Pancreas (tissue), 10 donors: ENCODE data around the gene MEG3. TPM values are rescaled to one million over a fixed set of nuclear protein-coding genes. Genes with fewer than 3 reads are reported as not detected.

Source experiments
- ATAC-seq, 4 donors: fragments of 200-7000 bp; cut with Tn5 transposase; one replicate each; pipeline versions ENCODE4 v1.8.0 to v1.9.1; 2020; ENCODE audit warnings: mild to moderate bottlenecking in 4 of 4, moderate library complexity in 4 of 4
- DNase-seq, 6 donors: peaks; one replicate each; pipeline ENCODE4 v3.0.0-alpha.2; 2020
- FAIRE-seq: peaks from 2 replicates; lab custom pipeline; 2012; peaks lifted over from hg19 to GRCh38; lab: Jason Lieb, UNC
- H3K27ac ChIP-seq, 4 donors: fragments of 200-600 bp; sonication (generic); 1 replicate in 3 of 4; 2 replicates in 1 of 4; pipeline versions ENCODE4 v1.5.0 to v1.8.0; 2020
- H3K27me3 ChIP-seq, 4 donors: fragments of 200-600 bp; one replicate each; pipeline ENCODE4 v1.8.0; 2021
- H3K36me3 ChIP-seq, 3 donors: fragments of 200-600 bp; sonication (generic) in 1 of 3; one replicate each; pipeline versions ENCODE4 v1.5.0 to v1.8.0; 2020 to 2021
- H3K4me1 ChIP-seq, 3 donors: fragments of 200-600 bp; one replicate each; pipeline ENCODE4 v1.8.0; 2021
- H3K4me3 ChIP-seq, 4 donors: fragments of 200-600 bp; sonication (generic) in 2 of 4; one replicate each; pipeline versions ENCODE4 v1.5.0 to v1.8.0; 2020 to 2021
- H3K9me3 ChIP-seq, 4 donors: fragments of 200-600 bp; one replicate each; pipeline ENCODE4 v1.8.0; 2021
- CTCF ChIP-seq, 4 donors: fragments of 200-600 bp; sonication (generic) in 3 of 4; IDR thresholded peaks; one replicate each; pipeline versions ENCODE4 v1.5.0 to v1.8.0; 2021; ENCODE audit warnings: antibody characterized with exemption in 4 of 4
- WGBS, 2 donors: extraction: QIAGEN DNeasy Blood & Tissue Kit; methylation state at CpG; one replicate each; pipeline ENCODE4 v1.1.7; 2013; 5-methylcytosine and 5-hydroxymethylcytosine counted together
- intact Hi-C, 3 donors: fragments of 100-400 bp; cut with DNase I; formaldehyde crosslinking; loops; one replicate each; pipeline versions ENCODE4 v1.11.1 to v1.14.2; 2022
- polyA plus RNA-seq, 2 donors: library from polyadenylated mRNA; stranded (reverse); fragments of 200-250 nt; gene quantifications; one replicate each; pipeline ENCODE4 v1.2.3, GENCODE V29; 2013
- total RNA-seq, 6 donors: library from RNA; stranded (reverse); fragmentation: NEBNext Ultra II Directional in 4 of 6; extraction: Animal tissue kit (Norgen Biotek cat#: 25700) in 4 of 6; gene quantifications; one replicate each; pipeline versions ENCODE4 v1.2.1 to v1.2.4, GENCODE V29; 2021 to 2023
- donor health status: healthy with polysubstance abuse.
- donor health status: DM: no; HTN: no; CAD: no; lungs with moderate emphysema.
- donor health status: DM: no; HTN: no; CAD: no.
- donor health status: control.
- donor health status: control.
- donor health status: Bipolar disorder and iron deficiency.
- donor health status: DM: yes; HTN: yes; CAD: no.
- donor health status: DM: no; HTN: no; CAD: no.
- donor health status: DM: no; HTN: no; CAD: no.
- donor health status: DM: yes; HTN: yes; CAD: no.

MEG3 gene
- total and polyA plus RNA-seq, 8 donors: 78.8 to 1,150 (median 332) TPM

DNA sequence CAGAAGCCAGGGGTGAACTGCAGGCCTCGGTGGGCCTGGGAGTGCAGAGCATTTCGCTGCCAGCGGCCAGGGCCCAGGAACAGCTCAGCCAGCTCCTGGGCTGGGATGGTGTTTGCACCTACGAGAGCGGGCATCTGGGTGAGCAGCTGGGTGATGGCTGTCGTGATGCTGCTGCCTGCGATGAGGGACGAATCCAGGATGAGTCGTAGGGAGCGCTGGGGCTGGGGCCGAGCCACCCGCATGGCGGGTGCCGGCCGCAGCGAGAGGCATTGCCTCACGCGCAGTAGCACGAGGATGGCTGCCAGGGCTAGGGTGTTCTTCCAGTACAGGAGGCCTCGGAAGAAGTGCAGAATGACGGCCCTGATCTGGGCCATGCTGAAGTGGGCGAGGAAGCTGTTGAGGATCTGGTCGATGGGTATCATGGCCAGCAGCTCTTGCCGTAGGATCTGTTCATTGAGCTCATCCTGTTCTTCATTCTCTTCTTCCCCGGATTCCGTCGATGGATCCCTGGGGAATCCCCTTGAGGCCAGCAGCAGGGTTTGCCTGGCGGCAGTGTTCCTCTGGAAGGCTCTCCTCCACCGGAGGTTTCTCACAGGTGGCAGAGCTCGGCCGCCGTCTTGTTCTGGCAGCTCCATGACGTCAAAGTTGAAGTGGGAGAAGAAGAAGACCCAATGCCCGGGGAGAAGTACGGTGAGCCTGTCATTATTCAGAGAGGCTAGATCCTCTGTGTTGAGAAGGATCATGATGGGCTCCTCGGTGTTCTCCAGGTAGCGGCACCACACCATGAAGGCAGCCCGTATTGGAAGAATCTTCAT is 55.5 kb downstream of the MEG3 start:
- H3K4me1 ChIP-seq: no peaks in the 10 kb centered on the region
- H3K27ac ChIP-seq: no peak overlapping the region
- WGBS, 2 donors: 91 to 94% methylated on average over 36 to 38 of the region's 38 CpGs
- intact Hi-C loops: no loop called here
- no peak for FAIRE-seq
- ATAC-seq: no peak
- H3K27me3 ChIP-seq: no peaks in the 10 kb centered on the region
- no peak overlapping the region for H3K4me3 ChIP-seq
- DNase-seq: peak in 2 of 6 donors; percentile 46 to 53
- TF ChIP-seq CTCF (IDR thresholded peaks at IDR 0.05): no peak
- H3K36me3 ChIP-seq: no peaks in the 10 kb centered on the region
- no peaks in the 10 kb centered on the region for H3K9me3 ChIP-seq

DNA sequence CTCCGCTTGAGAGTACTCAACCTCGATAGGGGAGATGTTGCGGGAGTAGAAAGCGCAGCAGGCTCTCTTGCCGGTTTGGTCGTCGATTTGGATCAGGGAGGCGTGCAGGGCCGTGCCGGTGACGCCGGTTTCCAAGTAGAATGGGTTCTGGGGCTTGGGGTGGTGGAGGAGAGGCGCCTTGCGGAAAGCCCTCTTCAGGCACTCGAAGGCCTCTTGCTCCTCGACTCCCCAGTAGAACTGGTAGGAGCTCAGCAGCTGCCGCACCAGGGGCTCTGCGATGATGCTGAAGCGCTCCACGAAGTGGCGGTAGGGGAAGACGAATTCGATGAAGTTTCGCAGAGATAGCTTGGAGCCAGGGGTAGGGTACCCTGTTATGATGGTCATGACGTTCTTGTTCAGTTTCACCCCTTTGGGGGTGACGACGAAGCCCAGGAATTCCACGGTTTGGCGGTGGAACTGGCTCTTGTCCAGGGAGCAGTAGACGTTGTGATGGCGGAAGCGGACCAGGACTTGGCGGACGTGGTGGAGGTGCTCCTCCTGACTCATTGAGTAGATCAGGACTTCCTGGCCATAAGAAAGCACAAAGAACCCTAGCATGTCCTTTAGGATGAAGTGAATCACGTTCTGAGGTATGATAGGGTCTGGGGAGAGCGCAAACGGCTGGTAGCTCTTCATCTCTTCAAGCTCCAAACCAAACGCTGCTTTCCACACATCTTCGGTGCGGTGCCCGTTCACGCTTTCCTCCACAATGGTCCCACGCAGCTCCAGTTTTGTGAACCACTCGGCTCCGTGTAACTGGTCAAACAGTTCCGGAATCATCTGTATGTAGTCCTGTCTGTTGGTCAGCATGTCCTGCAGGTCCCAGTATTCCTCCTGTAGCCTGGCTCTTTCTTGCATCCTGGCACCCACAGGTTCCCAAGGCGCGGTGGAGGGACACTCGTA is 56.4 kb downstream of the MEG3 start:
- Histone ChIP-seq H3K9me3 (no peaks in the 10 kb centered on the region), H3K4me1 (no peaks in the 10 kb centered on the region), H3K27me3 (no peaks in the 10 kb centered on the region), H3K27ac (no peak overlapping the region), H3K4me3 (no peak overlapping the region), H3K36me3 (no peaks in the 10 kb centered on the region)
- no peak for FAIRE-seq
- peak in 2 of 6 donors; percentile 30 to 35 for DNase-seq
- 90 to 94% methylated on average over 49 of the region's 49 CpGs for WGBS, 2 donors
- TF ChIP-seq CTCF (IDR thresholded peaks at IDR 0.05): no peak
- ATAC-seq: no peak
- intact Hi-C loops: no loop called here

- 90 to 94% methylated on average over 46 of the region's 46 CpGs for WGBS, 2 donors
- Histone ChIP-seq H3K4me1 (no peaks in the 10 kb centered on the region), H3K27me3 (no peaks in the 10 kb centered on the region), H3K27ac (no peak overlapping the region), H3K36me3 (no peaks in the 10 kb centered on the region), H3K4me3 (no peak overlapping the region), H3K9me3 (no peaks in the 10 kb centered on the region)
- ATAC-seq: no peak
- intact Hi-C loops: no loop called here
- TF ChIP-seq CTCF (IDR thresholded peaks at IDR 0.05): no peak
- no peak for FAIRE-seq
- DNase-seq: peak in 2 of 6 donors; percentile 23 to 48
These were observed 57.3 kb downstream of the MEG3 start for GRCh38 chr14:100882991-100883788.

DNA sequence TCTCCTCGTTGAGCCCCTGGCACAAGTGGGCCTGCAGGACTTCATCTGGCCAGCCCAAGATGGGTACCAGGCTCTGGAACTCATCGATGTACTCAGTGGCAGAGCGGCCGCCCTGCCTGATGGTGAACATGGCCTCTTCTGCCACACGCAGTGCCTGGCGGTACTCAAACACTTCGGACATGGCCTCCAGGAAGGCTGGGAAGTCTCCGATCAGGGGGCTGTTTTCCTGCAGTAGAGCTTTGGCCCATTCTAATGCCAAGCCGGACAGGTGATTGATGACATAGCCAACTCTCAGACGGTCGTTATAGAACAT is 57.8 kb downstream of the MEG3 start:
- Histone ChIP-seq H3K27ac (no peak overlapping the region), H3K9me3 (no peaks in the 10 kb centered on the region), H3K4me3 (no peak overlapping the region), H3K27me3 (no peaks in the 10 kb centered on the region), H3K4me1 (peaks cover 0 to 3% (median 0%) of the 10 kb centered on the region in 3 donors), H3K36me3 (no peaks in the 10 kb centered on the region)
- no peak for ATAC-seq
- intact Hi-C loops: no loop called here
- DNase-seq: peak in 1 of 6 donors; percentile 37
- 84 to 92% methylated on average over 11 of the region's 11 CpGs for WGBS, 2 donors
- no peak for FAIRE-seq
- TF ChIP-seq CTCF (IDR thresholded peaks at IDR 0.05): no peak
